NOMO-1 treated with DMSO at 0.1 percent for 48 hours (cell line): ENCODE measurements around the gene AP2M1.

ENCODE experiments used
- DNase-seq: peaks from one replicate; lab custom pipeline; 2025; ENCODE audit not compliant: unreplicated experiment; lab: John Stamatoyannopoulos, UW

Gene AP2M1

GRCh38 chr3:184223946-184224345, 49.3 kb downstream of the AP2M1 start:
- DNase-seq, result no peak

GRCh38 chr3:184227481-184227935, 52.9 kb downstream of the AP2M1 start:
- no peak for DNase-seq

- no peak for DNase-seq
Observed at GRCh38 chr3:184228376-184229137, 53.9 kb downstream of the AP2M1 start.

DNA sequence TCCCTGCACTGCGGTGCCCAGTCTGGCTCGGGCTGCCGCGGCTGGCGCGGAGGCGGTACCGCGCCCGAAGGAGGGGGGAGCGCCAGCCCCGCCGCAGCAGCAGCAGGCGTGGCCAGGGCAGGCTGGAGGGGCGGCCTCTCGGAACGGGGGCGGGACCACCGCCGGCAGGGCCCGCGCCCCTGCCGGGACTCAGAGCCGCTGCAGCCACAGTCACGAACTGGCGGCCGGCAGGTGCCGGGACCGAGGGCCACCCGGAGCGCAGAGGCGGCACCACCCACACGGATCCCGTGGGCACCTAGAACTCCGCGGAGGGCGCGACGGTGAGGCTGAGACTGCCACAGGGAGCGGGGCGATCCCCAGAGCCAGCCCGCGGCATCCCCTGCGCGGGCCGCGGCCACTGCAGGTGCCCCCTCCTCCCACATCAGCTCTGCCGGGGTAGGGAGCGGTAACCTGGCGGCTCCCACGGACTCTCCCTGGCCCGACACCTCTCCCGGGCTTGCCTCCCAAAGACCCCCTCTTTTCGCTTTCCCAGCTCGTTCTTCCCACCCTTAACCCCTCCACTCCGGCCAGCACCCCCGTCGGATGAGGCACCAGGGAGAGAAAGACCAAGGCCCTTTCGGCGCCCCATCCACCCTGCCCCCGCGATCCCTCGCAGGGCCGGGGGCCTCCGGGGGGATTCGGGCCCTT, 54.9 kb downstream of the AP2M1 start, which contains the start of gene VWA5B2:
Gene VWA5B2 (plus strand): TSS at position 192 of the 687 bp plus-strand sequence. CDS start 944 bp downstream, outside the sequence.
- DNase-seq, result peak; percentile 64

DNA sequence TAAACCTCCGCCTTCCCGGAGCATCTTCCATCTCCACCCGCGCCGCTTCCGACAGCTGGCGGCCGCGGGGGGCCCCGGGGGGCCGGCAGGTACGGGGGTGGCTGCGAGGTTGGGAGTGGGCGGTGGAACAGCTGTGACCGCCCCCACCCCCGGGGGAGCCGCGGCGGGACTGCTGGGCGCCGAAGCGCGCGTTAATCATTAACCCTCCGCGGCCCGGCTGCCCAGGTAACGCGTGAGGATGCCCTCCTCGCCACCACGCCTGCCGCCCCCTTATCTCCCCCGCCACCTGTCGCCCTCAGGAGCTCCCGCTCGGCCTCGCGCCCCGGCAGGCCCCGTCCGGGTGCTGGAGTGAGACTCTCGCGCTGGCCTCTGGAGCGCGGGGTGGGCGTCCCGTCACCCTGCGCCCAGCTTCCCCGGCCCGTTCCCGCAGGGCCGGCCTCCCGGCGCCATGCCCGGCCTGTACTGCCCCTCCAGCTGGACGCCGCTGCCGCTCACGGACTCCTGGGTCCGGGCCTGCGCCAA, 55.5 kb downstream of the AP2M1 start:
- DNase-seq, result no peak

DNA sequence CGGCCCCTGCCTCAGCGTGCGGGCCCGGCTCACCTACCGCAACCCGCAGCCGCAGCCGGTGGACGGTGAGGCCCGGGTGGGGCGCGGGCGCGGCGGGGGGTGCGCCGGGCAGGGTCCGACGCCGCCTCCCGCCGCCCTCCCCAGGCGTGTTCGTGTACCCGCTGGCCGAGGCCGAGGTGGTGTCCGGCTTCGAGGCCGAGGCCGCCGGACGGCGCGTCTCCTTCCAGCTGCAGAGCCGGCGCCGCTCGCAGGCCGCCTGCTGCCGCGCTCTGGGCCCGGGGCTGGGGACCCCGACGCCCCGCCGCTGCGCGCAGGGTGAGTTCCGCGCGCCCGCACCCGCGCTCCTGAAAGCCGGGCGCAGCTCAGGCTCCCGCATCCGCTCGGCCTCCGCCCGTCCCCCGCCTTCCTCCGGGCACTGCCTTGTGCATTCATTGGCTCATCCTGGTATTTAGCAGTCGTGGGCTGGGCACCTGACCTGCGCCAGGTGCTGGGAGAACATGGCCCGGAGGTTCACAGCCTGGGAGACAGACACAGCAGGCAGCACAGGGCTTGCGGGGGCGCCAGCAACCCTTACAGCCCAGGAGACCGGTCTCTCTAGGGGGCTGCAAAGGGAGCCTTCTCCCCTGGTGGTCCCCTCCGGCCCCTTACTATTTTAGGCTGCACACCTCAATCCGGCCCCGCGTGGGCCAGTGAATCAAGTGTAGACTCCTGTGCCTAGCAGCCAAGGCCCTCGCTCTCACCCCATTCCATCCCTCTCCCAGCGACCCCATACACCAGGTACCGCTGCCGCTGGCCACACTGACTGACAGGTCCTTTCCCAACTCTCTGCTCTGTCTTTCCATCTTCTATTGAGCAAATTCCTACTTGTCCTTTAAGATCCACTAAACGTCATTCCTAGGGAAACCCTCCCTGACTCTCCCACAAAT, 56.2 kb downstream of the AP2M1 start:
- DNase-seq, result no peak

- DNase-seq, result no peak
Observed at GRCh38 chr3:184231671-184232070, 57.0 kb downstream of the AP2M1 start.

DNA sequence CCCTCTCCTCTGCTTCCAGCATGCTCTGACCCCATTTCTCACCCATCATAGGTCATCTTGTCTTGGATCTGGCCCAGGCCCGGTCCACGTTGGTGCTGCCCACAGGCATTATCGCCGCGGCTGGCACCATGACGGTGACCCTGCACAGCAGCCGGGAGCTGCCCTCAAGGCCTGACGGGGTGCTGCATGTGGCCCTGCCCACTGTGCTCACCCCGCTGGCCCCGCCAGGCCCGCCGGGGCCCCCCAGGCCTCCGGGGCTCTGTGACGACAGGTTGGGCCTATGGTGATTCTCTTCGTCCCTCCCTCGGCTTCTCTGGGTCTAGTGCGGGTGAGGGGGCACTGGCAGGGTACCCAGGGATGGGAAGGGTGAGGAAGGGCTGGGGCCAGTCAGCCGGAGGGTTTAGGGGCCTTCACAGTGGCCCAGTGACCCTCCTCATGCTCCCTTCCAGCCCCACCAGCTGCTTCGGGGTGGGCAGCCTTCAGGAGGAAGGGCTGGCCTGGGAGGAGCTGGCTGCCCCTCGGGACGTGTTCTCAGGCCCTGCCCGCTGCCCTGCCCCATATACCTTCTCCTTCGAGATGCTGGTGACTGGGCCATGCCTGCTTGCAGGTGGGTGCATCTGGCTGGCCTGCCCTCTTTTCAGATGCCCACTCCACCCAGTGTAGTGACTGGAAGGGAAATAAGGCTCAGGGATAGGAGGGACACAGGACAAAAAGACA, 58.6 kb downstream of the AP2M1 start:
- no peak for DNase-seq
